Activated CD8-positive, alpha-beta T cell treated with anti-CD3 and anti-CD28 coated beads for 36 hours (primary cell): ENCODE results near the gene GDI2. TPM values are rescaled to one million over a fixed set of nuclear protein-coding genes. Genes with fewer than 3 reads are reported as not detected.

Experiments
- ATAC-seq: fragments of 200-7000 bp; cut with Tn5 transposase; one replicate; pipeline ENCODE4 v1.10.0; 2021; ENCODE audit warnings: mild to moderate bottlenecking, moderate library complexity
- CTCF ChIA-PET: fragments of 350-600 bp; sonication (Branson Sonifier 250); formaldehyde crosslinking; loops from one replicate; lab custom pipeline; 2021; ENCODE audit warnings: antibody characterized with exemption; lab: Charles Lee
- POLR2A ChIA-PET: fragments of 350-600 bp; sonication (Branson Sonifier 250); formaldehyde crosslinking; loops from one replicate; lab custom pipeline; 2021; ENCODE audit warnings: antibody characterized with exemption; lab: Charles Lee
- DNase-seq: peaks from one replicate; pipeline ENCODE4 v3.0.0-alpha.2; 2020
- H3K27ac Mint-ChIP-seq: one replicate; pipeline ENCODE4 v1.8.0; 2021; ENCODE audit warnings: mild to moderate bottlenecking, mixed read lengths
- H3K27me3 Mint-ChIP-seq: one replicate; pipeline ENCODE4 v1.8.0; 2021; ENCODE audit warnings: mixed read lengths
- H3K36me3 Mint-ChIP-seq: one replicate; pipeline ENCODE4 v1.8.0; 2021; ENCODE audit warnings: low read depth, mixed read lengths
- H3K4me1 Mint-ChIP-seq: one replicate; pipeline ENCODE4 v1.8.0; 2021; ENCODE audit warnings: low read depth, mixed read lengths
- H3K4me3 Mint-ChIP-seq: one replicate; pipeline ENCODE4 v1.8.0; 2021; ENCODE audit warnings: mild to moderate bottlenecking, moderate library complexity, mixed read lengths
- H3K9me3 Mint-ChIP-seq: one replicate; pipeline ENCODE4 v1.8.0; 2021; ENCODE audit warnings: mixed read lengths
- intact Hi-C: fragments of 100-400 bp; cut with micrococcal nuclease; formaldehyde crosslinking; loops from one replicate; pipeline ENCODE4 v1.10.0; 2022
- total RNA-seq, 2 experiments: library from RNA; stranded (reverse); gene quantifications; one replicate each; pipeline ENCODE4 v1.2.3, GENCODE V29; 2021
- TF ChIP-seq, protein P1 (sequence below): fragments of 200-600 bp; IDR thresholded peaks from one replicate; pipeline ENCODE4 v1.8.0; 2022; ENCODE audit warnings: antibody characterized with exemption, mild to moderate bottlenecking

GDI2 gene
- total RNA-seq, 2 experiments from 2014 or later: 288 to 291 TPM

DNA sequence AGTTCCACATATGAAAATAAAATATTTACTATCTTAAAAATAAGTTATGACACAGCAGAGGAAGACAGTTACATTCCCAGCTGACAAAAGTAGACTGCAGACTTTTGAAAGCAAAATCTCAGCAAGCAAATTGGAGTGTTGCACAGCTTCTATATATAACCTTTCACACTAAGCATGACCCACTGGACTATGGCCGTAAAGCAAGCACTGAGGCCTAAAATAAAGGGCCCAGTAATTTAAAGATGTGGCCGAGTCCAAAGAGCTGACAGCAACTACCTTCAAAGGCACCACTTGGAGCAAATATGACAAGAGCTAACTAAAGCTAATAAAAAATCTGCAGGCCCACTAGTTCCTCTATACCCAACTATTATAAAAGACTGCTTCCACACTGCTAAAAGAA, 6.5 kb downstream of the GDI2 start:
- intact Hi-C loops: no loop called here
- ChIA-PET CTCF (interaction anchor here (1.1 to 1.2 kb wide), 2 partner anchors 83 to 365 kb away, joined by 3 read pairs; partner anchors contain the start of genes ANKRD16 and FBH1), POLR2A (interaction anchor here (1.4 kb wide), 1 partner anchor 11 kb away, joined by 4 read pairs; no protein-coding TSS in a partner anchor)

DNA sequence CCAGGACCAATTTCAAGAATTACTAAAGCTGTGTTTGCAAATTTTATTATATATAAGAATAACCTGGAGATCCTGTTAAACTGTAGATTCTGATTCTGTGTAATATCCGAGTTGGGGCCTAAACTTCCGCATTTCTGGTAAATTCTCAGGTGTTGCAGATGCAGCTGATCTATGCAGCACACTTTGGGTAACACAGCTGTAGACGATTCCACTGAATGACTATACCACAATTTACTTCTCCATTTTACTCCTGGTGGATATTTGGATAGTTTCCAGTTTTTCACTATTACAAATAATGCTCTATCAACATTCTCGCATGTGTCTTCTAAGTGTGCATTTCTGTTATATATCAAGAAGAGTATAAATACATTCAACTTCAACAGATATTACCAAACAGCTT, 7.5 kb downstream of the GDI2 start:
- TF ChIP-seq, protein P1, sequence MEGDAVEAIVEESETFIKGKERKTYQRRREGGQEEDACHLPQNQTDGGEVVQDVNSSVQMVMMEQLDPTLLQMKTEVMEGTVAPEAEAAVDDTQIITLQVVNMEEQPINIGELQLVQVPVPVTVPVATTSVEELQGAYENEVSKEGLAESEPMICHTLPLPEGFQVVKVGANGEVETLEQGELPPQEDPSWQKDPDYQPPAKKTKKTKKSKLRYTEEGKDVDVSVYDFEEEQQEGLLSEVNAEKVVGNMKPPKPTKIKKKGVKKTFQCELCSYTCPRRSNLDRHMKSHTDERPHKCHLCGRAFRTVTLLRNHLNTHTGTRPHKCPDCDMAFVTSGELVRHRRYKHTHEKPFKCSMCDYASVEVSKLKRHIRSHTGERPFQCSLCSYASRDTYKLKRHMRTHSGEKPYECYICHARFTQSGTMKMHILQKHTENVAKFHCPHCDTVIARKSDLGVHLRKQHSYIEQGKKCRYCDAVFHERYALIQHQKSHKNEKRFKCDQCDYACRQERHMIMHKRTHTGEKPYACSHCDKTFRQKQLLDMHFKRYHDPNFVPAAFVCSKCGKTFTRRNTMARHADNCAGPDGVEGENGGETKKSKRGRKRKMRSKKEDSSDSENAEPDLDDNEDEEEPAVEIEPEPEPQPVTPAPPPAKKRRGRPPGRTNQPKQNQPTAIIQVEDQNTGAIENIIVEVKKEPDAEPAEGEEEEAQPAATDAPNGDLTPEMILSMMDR: no peak
- DNase-seq: no peak
- Mint-ChIP-seq H3K9me3 (peaks cover 3% of the 10 kb centered on the region), H3K4me1 (peaks cover 62% of the 10 kb centered on the region), H3K4me3 (no peak overlapping the region), H3K27ac (no peak overlapping the region), H3K36me3 (peaks cover 49% of the 10 kb centered on the region), H3K27me3 (no peaks in the 10 kb centered on the region)
- ChIA-PET CTCF (no interaction called here), POLR2A (interaction anchor here (0.6 to 1.4 kb wide), 3 partner anchors 12 to 83 kb away, joined by 3 to 4 read pairs (median 3); no protein-coding TSS in a partner anchor)
- no peak for ATAC-seq
- intact Hi-C loops: no loop called here

More for the DNA sequence above, 6.5 kb downstream of the GDI2 start:
- H3K4me3 Mint-ChIP-seq: no peak overlapping the region
- peaks cover 54% of the 10 kb centered on the region for H3K36me3 Mint-ChIP-seq
- DNase-seq (no peak), ATAC-seq (no peak)
- H3K27ac Mint-ChIP-seq: no peak overlapping the region
- TF ChIP-seq, protein P1: no peak
- peaks cover 67% of the 10 kb centered on the region for H3K4me1 Mint-ChIP-seq
- H3K9me3 Mint-ChIP-seq: peaks cover 3% of the 10 kb centered on the region
- no peaks in the 10 kb centered on the region for H3K27me3 Mint-ChIP-seq

DNA sequence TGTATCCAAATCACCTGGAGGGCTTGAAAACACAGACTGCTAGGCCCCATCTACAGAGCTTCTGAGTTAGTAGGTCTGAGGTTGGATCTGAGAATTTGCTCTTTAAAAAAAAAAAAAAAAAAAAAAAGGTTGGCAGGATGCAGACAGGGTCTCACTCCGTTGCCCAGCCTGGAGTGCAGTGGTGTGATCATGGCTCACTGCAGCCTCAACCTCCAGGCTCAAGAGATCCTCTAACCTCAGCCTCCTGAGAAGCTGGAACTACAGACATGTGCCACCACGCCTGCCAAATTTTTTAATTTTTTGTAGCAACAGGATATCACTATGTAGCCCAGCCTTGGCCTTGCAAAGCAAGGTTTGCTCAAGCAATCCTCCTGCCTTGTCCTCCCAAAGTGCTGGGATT, 8.0 kb downstream of the GDI2 start:
- POLR2A ChIA-PET: interaction anchor here (0.6 to 1.2 kb wide), 4 partner anchors 14 to 252 kb away, joined by 3 to 5 read pairs (median 3); no protein-coding TSS in a partner anchor
- Mint-ChIP-seq H3K4me1 (peaks cover 58% of the 10 kb centered on the region), H3K9me3 (peaks cover 3% of the 10 kb centered on the region), H3K4me3 (no peak overlapping the region), H3K27me3 (no peaks in the 10 kb centered on the region), H3K27ac (no peak overlapping the region), H3K36me3 (peaks cover 51% of the 10 kb centered on the region)
- intact Hi-C loops: no loop called here
- CTCF ChIA-PET: interaction anchor here (0.6 kb wide), 1 partner anchor 49 kb away, joined by 3 read pairs; no protein-coding TSS in a partner anchor
- TF ChIP-seq, protein P1: no peak
- no peak for ATAC-seq
- DNase-seq: no peak

DNA sequence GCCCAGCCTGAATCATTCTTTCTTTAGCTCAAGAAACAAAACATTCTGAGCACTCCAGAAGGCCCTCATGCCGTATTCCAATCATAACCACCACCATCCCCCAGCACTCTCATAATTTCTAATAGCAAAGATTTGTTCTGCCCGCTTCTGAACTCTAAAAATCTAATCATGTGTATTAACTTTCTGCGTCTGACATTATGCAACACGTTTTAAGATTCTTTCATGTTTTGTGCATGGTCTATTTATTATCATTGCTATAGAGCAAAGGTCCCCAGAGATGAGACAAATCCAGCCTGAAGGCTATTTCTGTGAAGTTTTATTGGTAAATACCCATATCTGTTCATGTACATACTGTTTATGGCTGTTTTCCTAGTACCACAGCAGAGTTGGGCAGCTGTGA, 8.8 kb downstream of the GDI2 start:
- CTCF ChIA-PET: interaction anchor here (1.3 kb wide), 1 partner anchor 29 kb away, joined by 3 read pairs; no protein-coding TSS in a partner anchor

DNA sequence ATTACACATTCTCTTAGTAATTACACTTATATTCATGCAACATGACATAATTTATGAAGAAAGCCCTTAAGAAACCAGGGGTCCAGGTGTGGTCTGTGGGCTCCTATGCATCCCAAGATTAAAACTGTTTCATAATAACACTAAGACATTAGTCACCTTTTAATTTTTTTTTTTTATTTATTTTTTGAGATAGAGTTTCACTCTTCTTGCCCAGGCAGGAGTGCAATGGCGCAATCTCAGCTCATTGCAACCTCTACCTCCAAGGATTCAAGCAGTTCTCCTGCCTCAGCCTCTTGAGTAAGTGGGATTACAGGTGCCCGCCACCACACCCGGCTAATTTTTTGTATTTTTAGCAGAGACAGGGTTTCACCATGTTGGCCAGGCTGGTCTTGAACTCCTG, 12.5 kb downstream of the GDI2 start:
- ATAC-seq: no peak
- H3K36me3 Mint-ChIP-seq: peaks cover 42% of the 10 kb centered on the region
- CTCF ChIA-PET: no interaction called here
- TF ChIP-seq, protein P1: no peak
- H3K9me3 Mint-ChIP-seq: peaks cover 2% of the 10 kb centered on the region
- no peaks in the 10 kb centered on the region for H3K27me3 Mint-ChIP-seq
- DNase-seq: no peak
- H3K4me1 Mint-ChIP-seq: peaks cover 19% of the 10 kb centered on the region
- intact Hi-C loops: no loop called here
- POLR2A ChIA-PET: interaction anchor here (0.8 to 1.3 kb wide), 2 partner anchors 19 to 116 kb away, joined by 3 to 6 read pairs; no protein-coding TSS in a partner anchor
- H3K27ac Mint-ChIP-seq: no peak overlapping the region
- no peak overlapping the region for H3K4me3 Mint-ChIP-seq

More for the DNA sequence above, 8.8 kb downstream of the GDI2 start:
- intact Hi-C loops: no loop called here
- peaks cover 3% of the 10 kb centered on the region for H3K9me3 Mint-ChIP-seq
- TF ChIP-seq, protein P1: no peak
- H3K27me3 Mint-ChIP-seq: no peaks in the 10 kb centered on the region
- no peak overlapping the region for H3K4me3 Mint-ChIP-seq
- POLR2A ChIA-PET: interaction anchor here (0.9 to 1.2 kb wide), 2 partner anchors 28 to 253 kb away, joined by 3 to 5 read pairs; no protein-coding TSS in a partner anchor
- peaks cover 52% of the 10 kb centered on the region for H3K36me3 Mint-ChIP-seq
- H3K27ac Mint-ChIP-seq: no peak overlapping the region
- DNase-seq (no peak), ATAC-seq (no peak)
- H3K4me1 Mint-ChIP-seq: peaks cover 49% of the 10 kb centered on the region
